ENCODE results near the gene NRM.

- TF ChIP-seq CTCF (IDR thresholded peaks at IDR 0.05; ENCODE audit: insufficient read depth, low read length, poor library complexity, severe bottlenecking) = no peak
- TF ChIP-seq EZH2phosphoT487 (conservative IDR thresholded peaks at IDR 0.05; ENCODE audit: low read length) = no peak
Observed at GRCh38 chr6:30740540-30740870, 49.7 kb upstream of the NRM start.

All from SU-DHL-6 (cell line).